ENCODE results near the gene SINHCAF. TPM values are rescaled to one million over a fixed set of nuclear protein-coding genes. Genes with fewer than 3 reads are reported as not detected.

Gene SINHCAF
- polyA plus RNA-seq, 1 donor from 2014 or later = 80.5 TPM

- no peak for TF ChIP-seq EZH2 (IDR thresholded peaks at IDR 0.05; ENCODE audit: borderline replicate concordance, insufficient read depth, low read length, poor library complexity, severe bottlenecking)
- no peak for TF ChIP-seq REST (IDR thresholded peaks at IDR 0.05; ENCODE audit: borderline replicate concordance)
- TF ChIP-seq SMC3 (conservative IDR thresholded peaks at IDR 0.05; ENCODE audit: poor library complexity) = no peak
- no peak for TF ChIP-seq CTCF (IDR thresholded peaks at IDR 0.05; ENCODE audit: poor library complexity, severe bottlenecking)
- TF ChIP-seq MXI1 (conservative IDR thresholded peaks at IDR 0.05; ENCODE audit: poor library complexity, severe bottlenecking) = no peak
- TF ChIP-seq RAD21 (conservative IDR thresholded peaks at IDR 0.05) = no peak
- no peak for TF ChIP-seq POLR2AphosphoS5 (IDR thresholded peaks at IDR 0.05)
- no peak for TF ChIP-seq EP300 (conservative IDR thresholded peaks at IDR 0.05; ENCODE audit: poor library complexity, severe bottlenecking)
- no peak for TF ChIP-seq TAF1 (IDR thresholded peaks at IDR 0.05; ENCODE audit: low read depth)
- Histone ChIP-seq H2AFZ (ENCODE audit: low read depth, low read length) (no peak overlapping the region), H3K9ac (ENCODE audit: low read length) (no peak overlapping the region), H3K36me3 (ENCODE audit: insufficient read depth, low read length) (no peaks in the 10 kb centered on the region), H3F3A (ENCODE audit: insufficient read depth, low read length, poor library complexity, severe bottlenecking) (no peaks in the 10 kb centered on the region), H3K9me3 (ENCODE audit: low read length) (no peaks in the 10 kb centered on the region), H3K27ac (ENCODE audit: low read length) (no peak overlapping the region), H3K27me3 (ENCODE audit: insufficient read depth, low read depth, low read length) (no peaks in the 10 kb centered on the region), H3K4me3 (ENCODE audit: low read length) (no peak overlapping the region), H4K20me1 (ENCODE audit: insufficient read depth) (no peaks in the 10 kb centered on the region), H3K79me2 (replicated peaks; ENCODE audit: insufficient read depth, low read length) (no peaks in the 10 kb centered on the region), H3K9me2 (ENCODE audit: insufficient read depth, low read length) (no peaks in the 10 kb centered on the region), H3K4me2 (ENCODE audit: low read length) (no peak overlapping the region)
These were observed 66.6 kb downstream of the SINHCAF start for GRCh38 chr12:31259136-31259886.

- H4K20me1 ChIP-seq (ENCODE audit: insufficient read depth) = no peaks in the 10 kb centered on the region
- no peaks in the 10 kb centered on the region for H3K9me2 ChIP-seq (ENCODE audit: insufficient read depth, low read length)
- H3K79me2 ChIP-seq (replicated peaks; ENCODE audit: insufficient read depth, low read length) = no peaks in the 10 kb centered on the region
- no peak overlapping the region for H3K4me3 ChIP-seq (ENCODE audit: low read length)
- H3K36me3 ChIP-seq (ENCODE audit: insufficient read depth, low read length) = no peaks in the 10 kb centered on the region
- H2AFZ ChIP-seq (ENCODE audit: low read depth, low read length) = no peak overlapping the region
- no peak overlapping the region for H3K27ac ChIP-seq (ENCODE audit: low read length)
- H3K27me3 ChIP-seq (ENCODE audit: insufficient read depth, low read depth, low read length) = no peaks in the 10 kb centered on the region
- no peaks in the 10 kb centered on the region for H3F3A ChIP-seq (ENCODE audit: insufficient read depth, low read length, poor library complexity, severe bottlenecking)
- H3K4me2 ChIP-seq (ENCODE audit: low read length) = no peak overlapping the region
- no peak overlapping the region for H3K9ac ChIP-seq (ENCODE audit: low read length)
- no peak for TF ChIP-seq EP300 (conservative IDR thresholded peaks at IDR 0.05; ENCODE audit: poor library complexity, severe bottlenecking)
- no peak for TF ChIP-seq MXI1 (conservative IDR thresholded peaks at IDR 0.05; ENCODE audit: poor library complexity, severe bottlenecking)
- no peak for TF ChIP-seq EZH2 (IDR thresholded peaks at IDR 0.05; ENCODE audit: borderline replicate concordance, insufficient read depth, low read length, poor library complexity, severe bottlenecking)
- TF ChIP-seq RAD21 (conservative IDR thresholded peaks at IDR 0.05) = no peak
- no peak for TF ChIP-seq POLR2AphosphoS5 (IDR thresholded peaks at IDR 0.05)
- TF ChIP-seq CTCF (IDR thresholded peaks at IDR 0.05; ENCODE audit: poor library complexity, severe bottlenecking) = no peak
- no peak for TF ChIP-seq REST (IDR thresholded peaks at IDR 0.05; ENCODE audit: borderline replicate concordance)
- TF ChIP-seq SMC3 (conservative IDR thresholded peaks at IDR 0.05; ENCODE audit: poor library complexity) = no peak
- TF ChIP-seq TAF1 (IDR thresholded peaks at IDR 0.05; ENCODE audit: low read depth) = no peak
- no peaks in the 10 kb centered on the region for H3K9me3 ChIP-seq (ENCODE audit: low read length)
These were observed 68.2 kb downstream of the SINHCAF start for GRCh38 chr12:31257784-31258183.

All from neural cell (in vitro differentiated cells).